IMR-90 (cell line): ENCODE results near the gene PLEKHG5.

ENCODE experiments used
- POLR2A ChIP-seq: IDR thresholded peaks from 2 replicates; pipeline ENCODE4 v1.6.1; 2012; ENCODE audit warnings: mild to moderate bottlenecking, low read depth, low read length
- TF ChIP-seq, protein P1 (sequence below): conservative IDR thresholded peaks from 2 replicates; pipeline ENCODE4 v1.5.1; 2012; ENCODE audit warnings: mild to moderate bottlenecking, low read depth, low read length, improper control_type of control experiment

DNA sequence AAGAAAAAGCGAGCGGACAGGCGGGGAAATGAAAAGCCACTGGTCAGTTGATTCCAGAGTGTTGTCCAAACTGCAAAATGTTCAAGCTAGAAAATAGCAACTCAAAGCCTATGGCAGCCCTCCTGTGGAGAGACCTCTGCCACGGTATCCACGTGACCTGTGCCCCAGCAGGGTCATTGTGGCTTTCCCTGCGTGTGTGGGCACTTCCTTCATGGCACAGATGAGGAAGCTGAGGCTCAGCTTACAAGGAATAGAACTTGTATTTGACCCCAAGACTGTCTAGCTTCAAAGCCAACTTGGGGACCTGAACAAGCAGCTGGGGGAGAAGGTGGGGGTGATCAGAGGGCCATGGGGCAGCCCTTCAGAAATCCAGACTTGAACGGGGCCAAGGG, 15.6 kb upstream of the PLEKHG5 start:
- TF ChIP-seq POLR2A: no peak
- TF ChIP-seq, protein P1, sequence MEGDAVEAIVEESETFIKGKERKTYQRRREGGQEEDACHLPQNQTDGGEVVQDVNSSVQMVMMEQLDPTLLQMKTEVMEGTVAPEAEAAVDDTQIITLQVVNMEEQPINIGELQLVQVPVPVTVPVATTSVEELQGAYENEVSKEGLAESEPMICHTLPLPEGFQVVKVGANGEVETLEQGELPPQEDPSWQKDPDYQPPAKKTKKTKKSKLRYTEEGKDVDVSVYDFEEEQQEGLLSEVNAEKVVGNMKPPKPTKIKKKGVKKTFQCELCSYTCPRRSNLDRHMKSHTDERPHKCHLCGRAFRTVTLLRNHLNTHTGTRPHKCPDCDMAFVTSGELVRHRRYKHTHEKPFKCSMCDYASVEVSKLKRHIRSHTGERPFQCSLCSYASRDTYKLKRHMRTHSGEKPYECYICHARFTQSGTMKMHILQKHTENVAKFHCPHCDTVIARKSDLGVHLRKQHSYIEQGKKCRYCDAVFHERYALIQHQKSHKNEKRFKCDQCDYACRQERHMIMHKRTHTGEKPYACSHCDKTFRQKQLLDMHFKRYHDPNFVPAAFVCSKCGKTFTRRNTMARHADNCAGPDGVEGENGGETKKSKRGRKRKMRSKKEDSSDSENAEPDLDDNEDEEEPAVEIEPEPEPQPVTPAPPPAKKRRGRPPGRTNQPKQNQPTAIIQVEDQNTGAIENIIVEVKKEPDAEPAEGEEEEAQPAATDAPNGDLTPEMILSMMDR: no peak
